B cell (primary cell): ENCODE results near the gene STRBP. TPM values are rescaled to one million over a fixed set of nuclear protein-coding genes. Genes with fewer than 3 reads are reported as not detected.

Experiments used
- ATAC-seq: fragments of 200-7000 bp; cut with Tn5 transposase; one replicate; pipeline ENCODE4 v1.10.0; 2021; ENCODE audit warnings: low read depth, mild to moderate bottlenecking, moderate number of reproducible peaks, moderate library complexity
- CTCF ChIA-PET: fragments of 350-600 bp; sonication (Branson Sonifier 250); formaldehyde crosslinking; loops from one replicate; lab custom pipeline; 2021; ENCODE audit warnings: antibody characterized with exemption, inconsistent platforms; lab: Charles Lee
- POLR2A ChIA-PET: fragments of 350-600 bp; sonication (Branson Sonifier 250); formaldehyde crosslinking; loops from one replicate; lab custom pipeline; 2021; ENCODE audit warnings: antibody characterized with exemption; lab: Charles Lee
- DNase-seq: peaks from one replicate; pipeline ENCODE4 v3.0.0; 2013
- H2AFZ ChIP-seq: 2 replicates; pipeline ENCODE4 v1.6.1; 2012; ENCODE audit warnings: mild to moderate bottlenecking, low read depth, low read length; ENCODE audit not compliant: insufficient read depth, poor library complexity, severe bottlenecking
- H3K27ac ChIP-seq, 2 donors: 1 replicate in 1 of 2; 2 replicates in 1 of 2; pipeline ENCODE4 v1.5.1; 2012 to 2013; ENCODE audit warnings: low read length in 2 of 2, mild to moderate bottlenecking in 2 of 2, moderate library complexity in 1 of 2
- H3K27me3 ChIP-seq, 4 experiments: fragments of 200-600 bp in 1 of 4; sonication (generic) in 1 of 4; replicated peaks in 1 of 4; 1 replicate in 2 of 4; 2 replicates in 2 of 4; pipeline versions ENCODE4 v1.6.1 to v1.7.0; 2013 to 2016; ENCODE audit warnings: low read length in 3 of 4, mild to moderate bottlenecking in 2 of 4, mixed read lengths in 1 of 4, moderate library complexity in 1 of 4; ENCODE audit not compliant: insufficient read depth in 4 of 4, control insufficient read depth in 3 of 4; ENCODE audit errors: control extremely low read depth in 1 of 4
- H3K36me3 ChIP-seq, 2 experiments: replicated peaks in 1 of 2; 1 replicate in 1 of 2; 2 replicates in 1 of 2; pipeline versions ENCODE4 v1.6.1 to v1.7.1; 2013; ENCODE audit warnings: low read length in 1 of 2; ENCODE audit not compliant: insufficient read depth in 2 of 2, control insufficient read depth in 1 of 2; ENCODE audit errors: control extremely low read depth in 1 of 2, extremely low read depth in 1 of 2
- H3K4me1 ChIP-seq, 2 donors: fragments of 200-600 bp in 1 of 2; sonication (generic) in 1 of 2; 1 replicate in 1 of 2; 2 replicates in 1 of 2; pipeline versions ENCODE4 v1.5.1 to v1.6.1; 2013 to 2017; ENCODE audit warnings: low read length in 2 of 2; ENCODE audit not compliant: control insufficient read depth in 2 of 2, insufficient read depth in 2 of 2
- H3K4me2 ChIP-seq: replicated peaks from 2 replicates; pipeline ENCODE3; 2012; ENCODE audit warnings: mild to moderate bottlenecking, low read depth, low read length; ENCODE audit not compliant: poor library complexity, severe bottlenecking
- H3K4me3 ChIP-seq, 5 experiments: fragments of 200-600 bp in 1 of 5; sonication (generic) in 1 of 5; 1 replicate in 3 of 5; 2 replicates in 2 of 5; pipeline versions ENCODE4 v1.5.1 to v1.7.0; 2011 to 2016; ENCODE audit warnings: low read length in 4 of 5, mild to moderate bottlenecking in 4 of 5, low read depth in 2 of 5, control low read depth in 1 of 5, moderate library complexity in 1 of 5; ENCODE audit not compliant: insufficient read depth in 1 of 5; ENCODE audit errors: control extremely low read depth in 1 of 5, extremely low read depth in 1 of 5
- H3K79me2 ChIP-seq: fragments of 200-600 bp; sonication (generic); one replicate; pipeline ENCODE4 v1.6.0; 2016; ENCODE audit warnings: low read length; ENCODE audit not compliant: control insufficient read depth, insufficient read depth
- H3K9ac ChIP-seq: fragments of 200-600 bp; sonication (generic); 2 replicates; pipeline ENCODE4 v1.6.1; 2017; ENCODE audit warnings: mild to moderate bottlenecking, low read length, moderate library complexity
- H3K9me3 ChIP-seq, 3 donors: one replicate each; pipeline versions ENCODE4 v1.6.1 to v1.7.1; 2013; ENCODE audit warnings: low read length in 2 of 3; ENCODE audit not compliant: control insufficient read depth in 2 of 3, insufficient read depth in 1 of 3; ENCODE audit errors: control extremely low read depth in 1 of 3
- H4K20me1 ChIP-seq: 2 replicates; pipeline ENCODE4 v1.6.0; 2012; ENCODE audit warnings: mild to moderate bottlenecking, low read length; ENCODE audit not compliant: insufficient read depth, control insufficient read depth, poor library complexity, severe bottlenecking
- H3K27ac Mint-ChIP-seq: one replicate; pipeline ENCODE4 v1.8.0; 2021; ENCODE audit warnings: mixed read lengths
- H3K27me3 Mint-ChIP-seq: one replicate; pipeline ENCODE4 v1.8.0; 2021; ENCODE audit warnings: mixed read lengths
- H3K4me1 Mint-ChIP-seq: one replicate; pipeline ENCODE4 v1.8.0; 2021; ENCODE audit warnings: mixed read lengths
- H3K4me3 Mint-ChIP-seq: one replicate; pipeline ENCODE4 v1.8.0; 2021; ENCODE audit warnings: mixed read lengths
- H3K9me3 Mint-ChIP-seq: one replicate; pipeline ENCODE4 v1.8.0; 2022; ENCODE audit warnings: mixed read lengths; ENCODE audit not compliant: insufficient read depth
- CTCF ChIP-seq: fragments of 200-600 bp; IDR thresholded peaks from one replicate; pipeline ENCODE4 v1.8.0; 2022; ENCODE audit warnings: antibody characterized with exemption, mild to moderate bottlenecking
- EZH2 ChIP-seq: IDR thresholded peaks from 2 replicates; pipeline ENCODE4 v1.6.1; 2012; ENCODE audit warnings: borderline replicate concordance, low read depth, mild to moderate bottlenecking, moderate library complexity, low read length; ENCODE audit not compliant: insufficient read depth, poor library complexity, severe bottlenecking
- WGBS: methylation state at CpG from one replicate; pipeline ENCODE4 v1.1.5; 2013; ENCODE audit warnings: missing lambda C conversion rate; ENCODE audit not compliant: insufficient coverage; 5-methylcytosine and 5-hydroxymethylcytosine counted together
- intact Hi-C: fragments of 100-400 bp; cut with micrococcal nuclease; formaldehyde crosslinking; loops from one replicate; pipeline ENCODE4 v1.10.0; 2022
- polyA plus RNA-seq: library from polyadenylated mRNA; depleted of rRNA; stranded (reverse); fragments of >200 nt; gene quantifications from 2 replicates; pipeline ENCODE4 v1.2.3, GENCODE V29; 2012
- total RNA-seq, 2 donors: library from RNA; stranded (reverse); fragments of 120-200 nt in 1 of 2; gene quantifications; 1 replicate in 1 of 2; 2 replicates in 1 of 2; pipeline versions ENCODE4 v1.2.3 to v1.2.4, GENCODE V29; 2013 to 2022

Gene STRBP
- total and polyA plus RNA-seq, 2 donors (not counting 1 experiment from before 2014, with no cell fraction given) = 39.1 to 189 TPM

- POLR2A ChIA-PET = interaction anchor here (1.0 kb wide), 1 partner anchor 9 kb away, joined by 3 read pairs; no protein-coding TSS in a partner anchor
- Histone ChIP-seq H3K9me3 (no peaks in the 10 kb centered on the region), H3K9ac (no peak overlapping the region), H3K27me3 (no peaks in the 10 kb centered on the region), H3K4me3 (no peak overlapping the region), H3K4me2 (no peak overlapping the region), H3K79me2 (no peaks in the 10 kb centered on the region), H3K4me1 (peaks cover 52 to 56% of the 10 kb centered on the region in 2 donors), H2AFZ (no peak overlapping the region), H4K20me1 (no peaks in the 10 kb centered on the region), H3K36me3 (peaks cover 7 to 37% of the 10 kb centered on the region in 2 experiments), H3K27ac (no peak overlapping the region)
- Mint-ChIP-seq H3K4me1 (peaks cover 81% of the 10 kb centered on the region), H3K27me3 (no peaks in the 10 kb centered on the region), H3K9me3 (no peaks in the 10 kb centered on the region), H3K27ac (peak overlapping the region; percentile 54), H3K4me3 (no peak overlapping the region)
- CTCF ChIA-PET = interaction anchor here (1.0 to 8.7 kb wide), 7 partner anchors 10 to 264 kb away, joined by 3 to 63 read pairs (median 16); no protein-coding TSS in a partner anchor
- WGBS = 80% methylated on average over 1 of the region's 3 CpGs
- no peak for ATAC-seq
- intact Hi-C loops = no loop called here
- TF ChIP-seq CTCF (no peak), EZH2 (no peak)
- DNase-seq = no peak
These were observed 175.2 kb downstream of the STRBP start for GRCh38 chr9:123093141-123093540.

GRCh38 chr9:123091459-123091858 is 176.9 kb downstream of the STRBP start:
- Histone ChIP-seq H2AFZ (no peak overlapping the region), H4K20me1 (no peaks in the 10 kb centered on the region), H3K4me1 (peaks cover 46 to 52% of the 10 kb centered on the region in 2 donors), H3K9ac (no peak overlapping the region), H3K36me3 (peaks cover 6 to 29% of the 10 kb centered on the region in 2 experiments), H3K27me3 (no peaks in the 10 kb centered on the region), H3K4me2 (no peak overlapping the region), H3K4me3 (no peak overlapping the region), H3K27ac (no peak overlapping the region), H3K9me3 (no peaks in the 10 kb centered on the region), H3K79me2 (no peaks in the 10 kb centered on the region)
- intact Hi-C loops = no loop called here
- CTCF ChIA-PET = interaction anchor here (1.0 to 8.7 kb wide), 7 partner anchors 9 to 294 kb away, joined by 3 to 63 read pairs (median 10); no protein-coding TSS in a partner anchor
- Mint-ChIP-seq H3K27ac (peak overlapping the region; percentile 44), H3K27me3 (no peaks in the 10 kb centered on the region), H3K4me3 (no peak overlapping the region), H3K9me3 (no peaks in the 10 kb centered on the region), H3K4me1 (peaks cover 76% of the 10 kb centered on the region)
- POLR2A ChIA-PET = no interaction called here
- no peak for TF ChIP-seq CTCF
- no peak for TF ChIP-seq EZH2
- no CpG with 5 or more reads among the region's 2 CpGs for WGBS
- ATAC-seq (no peak), DNase-seq (no peak)
